Activated naive CD4-positive, alpha-beta T cell treated with anti-CD3 and anti-CD28 coated beads, Interleukin-2, amount 10 ng/mL, durations not matched to agents 7 days and 5 days (primary cell): ENCODE data around the gene VNN1.
A peak's percentile ranks its signal among the peaks of the same experiment; 100 is the strongest.

Source experiments
- CTCF ChIA-PET: fragments of 350-600 bp; sonication (Branson Sonifier 250); formaldehyde crosslinking; loops from one replicate; lab custom pipeline; 2021; ENCODE audit warnings: antibody characterized with exemption; lab: Charles Lee
- DNase-seq: peaks from one replicate; pipeline ENCODE4 v3.0.0-alpha.2; 2020
- H3K27ac Mint-ChIP-seq: one replicate; pipeline ENCODE4 v1.8.0; 2021; ENCODE audit warnings: mild to moderate bottlenecking, moderate library complexity, mixed read lengths
- H3K27me3 Mint-ChIP-seq: one replicate; pipeline ENCODE4 v1.8.0; 2021; ENCODE audit warnings: mild to moderate bottlenecking, mixed read lengths
- H3K36me3 Mint-ChIP-seq: one replicate; pipeline ENCODE4 v1.8.0; 2021; ENCODE audit warnings: mixed read lengths
- H3K4me1 Mint-ChIP-seq: one replicate; pipeline ENCODE4 v1.8.0; 2021; ENCODE audit warnings: mixed read lengths
- H3K4me3 Mint-ChIP-seq: one replicate; pipeline ENCODE4 v1.8.0; 2021; ENCODE audit warnings: mild to moderate bottlenecking, moderate library complexity, mixed read lengths
- H3K9me3 Mint-ChIP-seq: one replicate; pipeline ENCODE4 v1.8.0; 2021; ENCODE audit warnings: mixed read lengths

The VNN1 gene

GRCh38 chr6:132713352-132714134 is at the start of gene VNN1:
TSS of gene VNN1 (minus strand) at chr6:132714055. CDS start at chr6:132714035, 20 bp downstream.
- Mint-ChIP-seq H3K9me3 (no peaks in the 10 kb centered on the region), H3K4me3 (no peak within 1 kb of the TSS), H3K27me3 (peaks cover 22% of the 10 kb centered on the region), H3K36me3 (no peaks in the 10 kb centered on the region), H3K4me1 (no peaks in the 10 kb centered on the region), H3K27ac (no peak within 1 kb of the TSS)
- DNase-seq = no peak
- CTCF ChIA-PET = no interaction called here

- peak; percentile 74 for DNase-seq
- peak overlapping the region; percentile 77 for H3K27ac Mint-ChIP-seq
- peak overlapping the region; percentile 71 for H3K4me3 Mint-ChIP-seq
- CTCF ChIA-PET = interaction anchor here (0.7 to 9.0 kb wide), 7 partner anchors 9 to 484 kb away, joined by 3 to 86 read pairs (median 3); no protein-coding TSS in a partner anchor
- H3K4me1 Mint-ChIP-seq = peaks cover 35% of the 10 kb centered on the region
- no peaks in the 10 kb centered on the region for H3K27me3 Mint-ChIP-seq
- no peaks in the 10 kb centered on the region for H3K9me3 Mint-ChIP-seq
- H3K36me3 Mint-ChIP-seq = peaks cover 3% of the 10 kb centered on the region
Measured at GRCh38 chr6:132763269-132763668, 49.4 kb upstream of the VNN1 start.

- peaks cover 7% of the 10 kb centered on the region for H3K36me3 Mint-ChIP-seq
- H3K4me3 Mint-ChIP-seq = no peak overlapping the region
- DNase-seq = no peak
- no peaks in the 10 kb centered on the region for H3K27me3 Mint-ChIP-seq
- CTCF ChIA-PET = interaction anchor here (1.5 kb wide), 1 partner anchor 38 kb away, joined by 3 read pairs; the partner anchor contains the start of gene SLC18B1
- H3K27ac Mint-ChIP-seq = no peak overlapping the region
- H3K9me3 Mint-ChIP-seq = no peaks in the 10 kb centered on the region
- H3K4me1 Mint-ChIP-seq = peaks cover 33% of the 10 kb centered on the region
Measured at GRCh38 chr6:132760256-132760655, 46.4 kb upstream of the VNN1 start.

GRCh38 chr6:132758689-132759088 is 44.8 kb upstream of the VNN1 start:
- CTCF ChIA-PET = no interaction called here
- Mint-ChIP-seq H3K27me3 (no peaks in the 10 kb centered on the region), H3K27ac (no peak overlapping the region), H3K4me3 (no peak overlapping the region), H3K9me3 (no peaks in the 10 kb centered on the region), H3K4me1 (peaks cover 26% of the 10 kb centered on the region), H3K36me3 (peaks cover 7% of the 10 kb centered on the region)
- no peak for DNase-seq

GRCh38 chr6:132752255-132752654 is 38.4 kb upstream of the VNN1 start:
- CTCF ChIA-PET = interaction anchor here (1.9 kb wide), 1 partner anchor 17 kb away, joined by 4 read pairs; no protein-coding TSS in a partner anchor
- Mint-ChIP-seq H3K4me3 (no peak overlapping the region), H3K9me3 (no peaks in the 10 kb centered on the region), H3K27me3 (no peaks in the 10 kb centered on the region), H3K36me3 (peaks cover 26% of the 10 kb centered on the region), H3K4me1 (peaks cover 29% of the 10 kb centered on the region), H3K27ac (no peak overlapping the region)
- no peak for DNase-seq

GRCh38 chr6:132751828-132752227 is 38.0 kb upstream of the VNN1 start:
- Mint-ChIP-seq H3K36me3 (peaks cover 29% of the 10 kb centered on the region), H3K9me3 (no peaks in the 10 kb centered on the region), H3K4me3 (no peak overlapping the region), H3K27ac (no peak overlapping the region), H3K27me3 (no peaks in the 10 kb centered on the region), H3K4me1 (peaks cover 29% of the 10 kb centered on the region)
- no peak for DNase-seq
- CTCF ChIA-PET = interaction anchor here (1.9 kb wide), 1 partner anchor 17 kb away, joined by 4 read pairs; no protein-coding TSS in a partner anchor

- Mint-ChIP-seq H3K27ac (no peak overlapping the region), H3K27me3 (no peaks in the 10 kb centered on the region), H3K4me3 (no peak overlapping the region), H3K36me3 (peaks cover 35% of the 10 kb centered on the region), H3K4me1 (peaks cover 29% of the 10 kb centered on the region), H3K9me3 (no peaks in the 10 kb centered on the region)
- DNase-seq = no peak
- CTCF ChIA-PET = interaction anchor here (1.9 kb wide), 1 partner anchor 18 kb away, joined by 4 read pairs; no protein-coding TSS in a partner anchor
Measured at GRCh38 chr6:132751306-132751705, 37.5 kb upstream of the VNN1 start.

GRCh38 chr6:132750455-132751248 is 36.8 kb upstream of the VNN1 start:
- Mint-ChIP-seq H3K9me3 (no peaks in the 10 kb centered on the region), H3K27me3 (no peaks in the 10 kb centered on the region), H3K4me3 (no peak overlapping the region), H3K4me1 (peaks cover 29% of the 10 kb centered on the region), H3K27ac (peak overlapping the region; percentile 49), H3K36me3 (peaks cover 36% of the 10 kb centered on the region)
- DNase-seq = no peak
- CTCF ChIA-PET = interaction anchor here (0.7 to 1.9 kb wide), 2 partner anchors 17 to 18 kb away, joined by 3 to 4 read pairs; no protein-coding TSS in a partner anchor

- CTCF ChIA-PET = no interaction called here
- peaks cover 42% of the 10 kb centered on the region for H3K36me3 Mint-ChIP-seq
- peak overlapping the region; percentile 56 for H3K27ac Mint-ChIP-seq
- no peaks in the 10 kb centered on the region for H3K9me3 Mint-ChIP-seq
- no peaks in the 10 kb centered on the region for H3K27me3 Mint-ChIP-seq
- H3K4me3 Mint-ChIP-seq = no peak overlapping the region
- H3K4me1 Mint-ChIP-seq = peaks cover 29% of the 10 kb centered on the region
- DNase-seq = no peak
Measured at GRCh38 chr6:132749111-132749510, 35.3 kb upstream of the VNN1 start.

GRCh38 chr6:132748446-132748845 is 34.6 kb upstream of the VNN1 start:
- H3K36me3 Mint-ChIP-seq = peaks cover 44% of the 10 kb centered on the region

GRCh38 chr6:132746048-132746447 is 32.2 kb upstream of the VNN1 start:
- peaks cover 22% of the 10 kb centered on the region for H3K4me1 Mint-ChIP-seq
- no peaks in the 10 kb centered on the region for H3K27me3 Mint-ChIP-seq
- peaks cover 47% of the 10 kb centered on the region for H3K36me3 Mint-ChIP-seq
- no peak overlapping the region for H3K4me3 Mint-ChIP-seq
- CTCF ChIA-PET = no interaction called here
- H3K9me3 Mint-ChIP-seq = no peaks in the 10 kb centered on the region
- no peak for DNase-seq
- H3K27ac Mint-ChIP-seq = no peak overlapping the region

More at GRCh38 chr6:132748446-132748845, 34.6 kb upstream of the VNN1 start:
- CTCF ChIA-PET = no interaction called here
- H3K9me3 Mint-ChIP-seq = no peaks in the 10 kb centered on the region
- H3K4me1 Mint-ChIP-seq = peaks cover 29% of the 10 kb centered on the region
- no peak overlapping the region for H3K27ac Mint-ChIP-seq
- no peak for DNase-seq
- H3K4me3 Mint-ChIP-seq = no peak overlapping the region
- H3K27me3 Mint-ChIP-seq = no peaks in the 10 kb centered on the region

GRCh38 chr6:132742495-132742894 is 28.6 kb upstream of the VNN1 start:
- H3K36me3 Mint-ChIP-seq = peaks cover 31% of the 10 kb centered on the region
- H3K4me3 Mint-ChIP-seq = no peak overlapping the region
- no peak for DNase-seq
- CTCF ChIA-PET = no interaction called here
- H3K4me1 Mint-ChIP-seq = no peaks in the 10 kb centered on the region
- H3K9me3 Mint-ChIP-seq = peaks cover 5% of the 10 kb centered on the region
- H3K27ac Mint-ChIP-seq = no peak overlapping the region
- H3K27me3 Mint-ChIP-seq = no peaks in the 10 kb centered on the region

- Mint-ChIP-seq H3K36me3 (peaks cover 22% of the 10 kb centered on the region), H3K27ac (no peak overlapping the region), H3K4me3 (no peak overlapping the region), H3K4me1 (peaks cover 10% of the 10 kb centered on the region), H3K9me3 (peaks cover 5% of the 10 kb centered on the region), H3K27me3 (no peaks in the 10 kb centered on the region)
- DNase-seq = no peak
- CTCF ChIA-PET = no interaction called here
Measured at GRCh38 chr6:132741281-132741680, 27.4 kb upstream of the VNN1 start.

GRCh38 chr6:132736239-132736638 is 22.4 kb upstream of the VNN1 start:
- Mint-ChIP-seq H3K27ac (no peak overlapping the region), H3K4me3 (no peak overlapping the region), H3K27me3 (no peaks in the 10 kb centered on the region), H3K4me1 (peaks cover 16% of the 10 kb centered on the region), H3K36me3 (peaks cover 6% of the 10 kb centered on the region), H3K9me3 (peaks cover 5% of the 10 kb centered on the region)
- DNase-seq = no peak
- CTCF ChIA-PET = interaction anchor here (1.0 kb wide), 1 partner anchor 8 kb away, joined by 3 read pairs; no protein-coding TSS in a partner anchor
